ENCODE results near the gene CDA. TPM values are rescaled to one million over a fixed set of nuclear protein-coding genes. Genes with fewer than 3 reads are reported as not detected.

Gene CDA
- total and polyA plus RNA-seq, 9 of the 15 experiments (the other 6 are each of a cell fraction or from before 2014, with no cell fraction given), result not detected

- TF ChIP-seq TFAM (CRISPR knock-in tag; conservative IDR thresholded peaks at IDR 0.05), result no peak
- no peak for TF ChIP-seq RBM17 (IDR thresholded peaks at IDR 0.05; ENCODE audit: borderline replicate concordance, low read depth, low read length)
- TF ChIP-seq, protein P1, sequence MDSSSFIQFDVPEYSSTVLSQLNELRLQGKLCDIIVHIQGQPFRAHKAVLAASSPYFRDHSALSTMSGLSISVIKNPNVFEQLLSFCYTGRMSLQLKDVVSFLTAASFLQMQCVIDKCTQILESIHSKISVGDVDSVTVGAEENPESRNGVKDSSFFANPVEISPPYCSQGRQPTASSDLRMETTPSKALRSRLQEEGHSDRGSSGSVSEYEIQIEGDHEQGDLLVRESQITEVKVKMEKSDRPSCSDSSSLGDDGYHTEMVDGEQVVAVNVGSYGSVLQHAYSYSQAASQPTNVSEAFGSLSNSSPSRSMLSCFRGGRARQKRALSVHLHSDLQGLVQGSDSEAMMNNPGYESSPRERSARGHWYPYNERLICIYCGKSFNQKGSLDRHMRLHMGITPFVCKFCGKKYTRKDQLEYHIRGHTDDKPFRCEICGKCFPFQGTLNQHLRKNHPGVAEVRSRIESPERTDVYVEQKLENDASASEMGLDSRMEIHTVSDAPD (CRISPR knock-in tag; IDR thresholded peaks at IDR 0.05), result no peak
- no peak for TF ChIP-seq TCF7 (IDR thresholded peaks at IDR 0.05; ENCODE audit: borderline replicate concordance)
Observed at GRCh38 chr1:20602851-20603450, 14.1 kb downstream of the CDA start (continued).

- CTCF ChIA-PET (ENCODE audit: low intra/inter-chr PET ratio), result no interaction called here
- POLR2A ChIA-PET, result interaction anchor here (1.7 kb wide), 1 partner anchor 30 kb away, joined by 5 read pairs; the partner anchor contains the start of gene PINK1
- Histone ChIP-seq H3K79me2 (ENCODE audit: control insufficient read depth, insufficient read depth, low read length) (no peaks in the 10 kb centered on the region), H4K20me1 (replicated peaks; ENCODE audit: control insufficient read depth, insufficient read depth, low read length) (no peaks in the 10 kb centered on the region), H3K36me3 (ENCODE audit: control insufficient read depth, insufficient read depth, low read length) (no peaks in the 10 kb centered on the region), H3K27me3 (ENCODE audit: control insufficient read depth in 2 of 2, insufficient read depth in 2 of 2, low read length in 2 of 2) (peaks cover 18 to 21% of the 10 kb centered on the region in 2 experiments), H3K9me3 (replicated peaks; ENCODE audit: control insufficient read depth, insufficient read depth, low read depth, low read length) (no peaks in the 10 kb centered on the region), H3K4me1 (replicated peaks in 1 of 2; ENCODE audit: control insufficient read depth in 2 of 2, insufficient read depth in 2 of 2, low read length in 2 of 2) (no peaks in the 10 kb centered on the region; a peak in 1 of 5 replicates), H3K4me3 (no peak overlapping the region), H3K4me2 (ENCODE audit: insufficient read depth, low read length) (no peak overlapping the region), H3K27ac (ENCODE audit: extremely low read depth, low read depth, low read length) (no peak overlapping the region), H3K9me1 (ENCODE audit: control insufficient read depth, insufficient read depth, low read length) (no peaks in the 10 kb centered on the region), H2AFZ (ENCODE audit: low read depth, low read length) (peak overlapping the region; percentile 51), H3K9ac (ENCODE audit: insufficient read depth in 1 of 2, low read depth in 2 of 2, low read length in 2 of 2) (no peak overlapping the region)
- in situ Hi-C loops (cut with MboI), result no loop called here
- 23% methylated on average over 9 of the region's 9 CpGs for WGBS (ENCODE audit: insufficient coverage, low coverage, missing lambda C conversion rate)
- ATAC-seq (peak; percentile 84), DNase-seq (ENCODE audit: extremely low read depth in 1 of 4, low spot score in 3 of 4) (peak in 1 of 4 experiments; percentile 39), FAIRE-seq (no peak)
- no TSS peak for BruUV-seq (replicated peaks)
- intact Hi-C loops (cut with micrococcal nuclease), result no loop called here
- TF ChIP-seq FUS (optimal IDR thresholded peaks at IDR 0.05; ENCODE audit: low read depth, low read length) (no peak), YY1 (IDR thresholded peaks at IDR 0.05; ENCODE audit: borderline replicate concordance in 1 of 3, control insufficient read depth in 1 of 3, extremely low read depth in 1 of 3, insufficient read depth in 3 of 3, insufficient read length in 1 of 3, insufficient replicate concordance in 2 of 3, low read depth in 1 of 3, low read length in 2 of 3) (peak; percentile 32 to 89 (median 70)), AFF1 (IDR thresholded peaks at IDR 0.05; ENCODE audit: low read depth in 1 of 2, partially characterized antibody in 2 of 2) (peak in 1 of 2 experiments; percentile 82), HCFC1 (IDR thresholded peaks at IDR 0.05; ENCODE audit: low read depth, low read length) (peak; percentile 71)
- TF ChIP-seq, protein P2, sequence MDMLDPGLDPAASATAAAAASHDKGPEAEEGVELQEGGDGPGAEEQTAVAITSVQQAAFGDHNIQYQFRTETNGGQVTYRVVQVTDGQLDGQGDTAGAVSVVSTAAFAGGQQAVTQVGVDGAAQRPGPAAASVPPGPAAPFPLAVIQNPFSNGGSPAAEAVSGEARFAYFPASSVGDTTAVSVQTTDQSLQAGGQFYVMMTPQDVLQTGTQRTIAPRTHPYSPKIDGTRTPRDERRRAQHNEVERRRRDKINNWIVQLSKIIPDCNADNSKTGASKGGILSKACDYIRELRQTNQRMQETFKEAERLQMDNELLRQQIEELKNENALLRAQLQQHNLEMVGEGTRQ (CRISPR knock-in tag; IDR thresholded peaks at IDR 0.05), result peak; percentile 94
Observed at GRCh38 chr1:20603504-20604464, 14.9 kb downstream of the CDA start.
